HG03432 (cell line): Measurements from ENCODE around the gene SLC2A4RG.
"Not testable (repeated sequence)": the region's sequence is repeated elsewhere in the genome, so short reads cannot be mapped to it uniquely, and the experiment has no call there.

Experiments used
- ATAC-seq: cut with Tn5 transposase; IDR thresholded peaks from one replicate; pipeline ENCODE4 v1.9.1; 2021; ENCODE audit warnings: mild to moderate bottlenecking, moderate library complexity; ENCODE audit not compliant: unreplicated experiment

Gene SLC2A4RG

DNA sequence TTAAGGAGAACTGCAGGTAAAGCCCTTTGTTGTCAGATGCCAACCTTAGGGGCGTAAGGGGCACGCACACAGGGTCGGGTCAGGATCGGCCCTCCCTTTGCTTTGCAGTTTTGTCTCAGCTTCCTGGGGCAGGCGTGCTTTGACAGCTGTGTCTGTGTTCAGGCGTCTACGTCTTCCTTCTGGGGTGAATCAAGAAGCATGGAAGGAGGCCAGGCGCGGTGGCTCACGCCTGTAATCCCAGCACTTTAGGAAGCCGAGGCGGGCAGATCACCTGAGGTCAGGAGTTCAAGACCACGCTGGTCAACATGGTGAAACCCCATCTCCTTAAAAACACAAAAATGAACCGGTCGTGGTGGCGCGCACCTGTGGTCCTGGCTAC, 30.4 kb upstream of the SLC2A4RG start:
- no peak for ATAC-seq

DNA sequence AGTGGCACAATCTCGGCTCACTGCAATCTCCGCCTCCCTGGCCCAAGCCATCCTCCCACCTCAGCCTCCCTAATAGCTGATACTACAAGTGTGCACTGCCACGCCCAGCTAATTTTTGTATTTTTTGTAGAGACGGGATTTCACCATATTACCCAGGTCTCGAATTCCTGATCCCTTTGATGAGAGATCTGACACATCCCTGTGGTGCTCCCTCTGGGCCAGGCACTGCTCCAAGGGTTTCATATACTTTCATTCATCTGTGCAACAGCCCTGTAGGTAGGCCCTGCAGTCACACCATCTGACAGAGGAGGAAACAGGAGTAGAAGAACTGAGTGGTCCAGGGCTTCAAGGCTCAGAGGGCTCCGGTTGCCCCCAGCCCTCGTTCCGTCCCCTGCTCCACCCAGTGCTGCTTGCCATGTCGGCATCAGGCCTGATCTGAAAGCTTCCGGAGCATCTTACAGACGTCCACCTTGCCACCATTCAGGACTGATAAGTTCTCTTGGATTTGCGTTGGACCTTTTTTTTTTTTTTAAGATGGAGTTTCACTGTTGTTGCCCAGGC, 28.4 kb upstream of the SLC2A4RG start:
- no peak for ATAC-seq

GRCh38 chr20:63712191-63712590, 27.4 kb upstream of the SLC2A4RG start:
- no peak for ATAC-seq

DNA sequence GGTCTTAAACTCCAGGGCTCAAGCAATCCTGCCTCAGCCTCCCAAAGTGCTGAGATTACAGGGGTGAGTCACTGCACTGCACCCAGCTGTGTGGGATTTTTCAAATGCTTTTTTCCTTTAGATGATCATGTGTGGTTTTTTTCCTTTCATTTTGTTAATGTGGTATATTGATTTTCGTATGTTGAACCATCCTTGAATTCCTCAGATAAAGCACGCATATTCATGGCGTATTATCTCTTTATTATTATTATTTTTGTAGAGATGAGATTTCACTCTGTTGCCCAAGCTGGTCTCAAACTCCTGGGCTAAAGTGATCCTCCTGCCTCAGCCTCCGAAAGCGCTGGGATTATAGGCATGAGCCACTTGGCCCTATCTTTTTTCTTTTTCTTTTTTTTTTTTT, 24.7 kb upstream of the SLC2A4RG start:
- no peak for ATAC-seq

- ATAC-seq, result no peak
Measured at GRCh38 chr20:63718996-63719395, 20.6 kb upstream of the SLC2A4RG start.

DNA sequence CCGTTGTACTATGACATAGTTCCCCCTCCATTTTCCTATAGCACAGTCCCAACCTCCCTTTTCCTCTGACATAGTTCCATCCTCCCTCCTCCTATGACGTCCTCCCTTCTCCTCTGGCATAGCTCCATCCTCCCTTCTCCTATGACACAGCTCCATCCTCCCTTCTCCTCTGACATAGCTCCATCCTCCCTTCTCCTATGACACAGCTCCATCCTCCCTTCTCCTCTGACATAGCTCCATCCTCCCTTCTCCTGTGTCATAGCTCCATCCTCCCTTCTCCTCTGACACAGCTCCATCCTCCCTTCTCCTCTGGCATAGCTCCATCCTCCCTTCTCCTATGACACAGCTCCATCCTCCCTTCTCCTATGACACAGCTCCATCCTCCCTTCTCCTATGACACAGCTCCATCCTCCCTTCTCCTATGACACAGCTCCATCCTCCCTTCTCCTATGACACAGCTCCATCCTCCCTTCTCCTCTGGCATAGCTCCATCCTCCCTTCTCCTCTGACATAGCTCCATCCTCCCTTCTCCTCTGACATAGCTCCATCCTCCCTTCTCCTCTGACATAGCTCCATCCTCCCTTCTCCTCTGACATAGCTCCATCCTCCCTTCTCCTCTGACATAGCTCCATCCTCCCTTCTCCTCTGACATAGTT, 16.5 kb upstream of the SLC2A4RG start:
- not testable (repeated sequence) for ATAC-seq

GRCh38 chr20:63730189-63730733, 9.3 kb upstream of the SLC2A4RG start:
- ATAC-seq, result not testable (repeated sequence)

DNA sequence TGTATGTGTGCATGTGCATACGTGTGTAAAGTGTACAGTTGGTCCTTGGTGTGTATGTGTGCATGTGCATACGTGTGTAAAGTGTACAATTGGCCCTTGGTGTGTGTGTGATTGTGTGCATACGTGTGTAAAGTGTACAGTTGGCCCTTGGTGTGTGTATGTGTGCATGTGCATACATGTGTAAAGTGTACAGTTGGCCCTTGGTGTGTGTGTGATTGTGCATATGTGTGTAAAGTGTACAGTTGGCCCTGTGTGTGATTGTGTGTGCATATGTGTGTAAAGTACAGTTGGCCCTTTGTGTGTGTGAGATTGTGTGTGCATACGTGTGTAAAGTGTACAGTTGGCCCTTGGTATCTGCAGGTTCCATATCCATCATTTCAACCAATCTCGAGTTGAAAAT, 8.2 kb upstream of the SLC2A4RG start:
- no peak for ATAC-seq

- ATAC-seq, result no peak
Measured at GRCh38 chr20:63732118-63733095, 7.2 kb upstream of the SLC2A4RG start.

DNA sequence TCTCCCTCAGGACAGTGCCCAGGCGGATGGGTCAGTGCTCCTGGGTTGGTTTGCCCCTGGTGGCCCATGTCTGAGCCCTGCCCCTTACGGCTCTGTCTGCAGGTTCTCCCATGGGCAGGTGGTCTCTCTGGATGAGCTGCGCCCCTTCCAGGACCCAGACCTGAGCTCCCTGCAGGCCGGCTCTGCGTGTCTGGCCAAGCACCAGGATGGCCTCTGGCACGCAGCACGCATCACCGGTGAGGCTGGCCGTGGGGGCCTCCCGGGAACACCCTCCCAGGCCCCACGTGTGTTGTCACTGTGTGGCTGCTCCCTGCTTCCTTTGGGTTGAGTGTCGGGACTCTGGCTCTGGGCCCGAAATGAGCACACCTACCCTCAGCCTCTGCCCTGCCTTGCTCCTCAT, 6.5 kb upstream of the SLC2A4RG start:
- no peak for ATAC-seq

DNA sequence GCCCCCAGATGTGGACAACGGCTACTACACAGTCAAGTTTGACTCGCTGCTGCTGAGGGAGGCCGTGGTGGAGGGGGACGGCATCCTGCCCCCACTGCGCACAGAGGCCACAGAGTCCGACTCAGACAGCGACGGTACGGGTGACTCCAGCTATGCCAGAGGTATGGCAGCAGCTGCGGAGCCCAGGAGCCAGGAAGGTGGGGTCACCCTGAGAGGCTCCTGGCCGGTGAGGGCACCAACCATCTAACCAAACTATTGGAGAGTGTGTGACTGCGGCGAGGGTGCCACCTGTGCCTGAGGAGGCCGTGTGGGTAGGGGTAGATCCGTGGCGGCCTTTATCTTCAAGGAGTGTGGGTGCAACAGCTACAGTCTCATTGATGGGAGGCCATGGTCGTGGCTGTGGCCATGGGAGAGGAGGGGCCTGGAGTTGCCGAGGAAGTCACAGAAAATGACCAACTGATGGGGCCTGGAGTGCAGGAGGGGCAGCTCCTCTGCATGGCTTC, 5.9 kb upstream of the SLC2A4RG start:
- ATAC-seq, result no peak

GRCh38 chr20:63734111-63734945, 5.2 kb upstream of the SLC2A4RG start:
- no peak for ATAC-seq

DNA sequence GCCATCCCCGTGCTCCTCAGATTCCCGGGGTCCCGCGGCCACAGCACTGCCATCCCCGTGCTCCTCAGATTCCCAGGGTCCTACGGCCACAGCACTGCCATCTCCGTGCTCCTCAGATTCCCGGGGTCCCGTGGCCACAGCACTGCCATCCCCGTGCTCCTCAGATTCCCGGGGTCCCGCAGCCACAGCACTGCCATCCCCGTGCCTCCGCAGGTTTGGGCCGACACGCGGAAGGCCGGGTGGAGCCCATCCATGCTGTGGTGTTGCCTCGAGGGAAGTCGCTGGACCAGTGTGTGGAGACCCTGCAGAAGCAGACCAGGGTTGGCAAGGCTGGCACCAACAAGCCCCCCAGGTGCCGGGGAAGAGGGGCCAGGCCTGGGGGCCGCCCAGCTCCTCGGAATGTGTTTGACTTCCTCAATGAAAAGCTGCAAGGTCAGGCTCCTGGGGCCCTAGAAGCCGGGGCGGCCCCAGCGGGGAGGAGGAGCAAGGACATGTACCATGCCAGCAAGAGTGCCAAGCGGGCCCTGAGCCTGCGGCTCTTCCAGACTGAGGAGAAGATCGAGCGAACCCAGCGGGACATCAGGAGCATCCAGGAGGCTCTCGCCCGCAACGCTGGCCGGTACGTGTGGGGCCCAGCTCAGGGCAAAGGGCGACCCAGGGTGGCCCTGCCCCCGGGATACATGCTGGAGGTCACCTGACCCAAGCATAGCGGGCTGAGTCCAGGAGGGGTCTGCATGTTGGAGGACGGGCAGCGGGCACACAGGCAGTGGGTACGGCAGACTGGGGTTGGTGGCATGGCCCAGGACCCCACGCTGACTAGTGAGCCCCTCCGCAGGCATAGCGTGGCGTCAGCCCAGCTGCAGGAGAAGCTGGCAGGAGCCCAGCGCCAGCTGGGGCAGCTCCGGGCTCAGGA, 4.4 kb upstream of the SLC2A4RG start:
- no peak for ATAC-seq

- no peak for ATAC-seq
Measured at GRCh38 chr20:63735859-63736718, 3.5 kb upstream of the SLC2A4RG start, which contains the start of gene LIME1. Gene LIME1, plus strand, starts transcription at chr20:63736664. Its CDS starts 886 bp downstream, at chr20:63737550.

DNA sequence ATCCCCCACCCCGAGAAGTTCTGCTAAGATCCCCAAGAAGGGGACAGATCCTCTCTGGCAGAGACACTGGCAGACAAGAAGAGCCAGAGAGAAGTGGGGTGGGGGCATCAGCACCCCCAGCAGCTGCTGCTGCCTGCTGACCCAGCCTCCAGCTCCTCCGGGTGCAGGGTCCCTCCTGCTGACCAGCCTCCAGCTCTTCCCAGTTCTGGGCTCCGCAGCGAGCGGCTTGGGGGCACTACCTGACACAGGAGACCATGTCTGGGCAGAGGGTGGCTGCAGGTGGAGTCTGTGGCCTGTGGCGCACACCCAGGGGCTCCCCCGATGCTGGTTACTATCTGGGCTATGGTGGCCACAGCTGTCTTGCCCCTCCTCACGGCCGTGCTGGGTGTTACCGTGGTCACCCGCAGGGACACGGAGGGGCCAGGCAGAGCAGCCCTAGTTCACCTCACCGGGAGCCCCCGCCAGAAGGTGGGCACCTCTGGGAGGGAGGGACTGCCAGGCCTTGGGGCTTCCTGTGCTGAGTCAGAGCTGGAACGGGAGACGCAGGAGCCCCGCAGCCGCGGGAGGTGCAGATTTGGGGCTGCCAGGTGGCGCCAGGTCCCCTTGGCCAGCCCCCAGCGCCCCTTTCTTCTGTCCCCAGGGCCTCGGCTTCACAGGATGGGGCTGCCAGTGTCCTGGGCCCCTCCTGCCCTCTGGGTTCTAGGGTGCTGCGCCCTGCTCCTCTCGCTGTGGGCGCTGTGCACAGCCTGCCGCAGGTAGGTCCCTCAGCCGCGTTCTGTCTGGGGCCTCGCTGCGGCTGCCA, 2.5 kb upstream of the SLC2A4RG start:
- no peak for ATAC-seq

- ATAC-seq, result no peak
Measured at GRCh38 chr20:63737695-63737944, 2.0 kb upstream of the SLC2A4RG start.

- no peak for ATAC-seq
Measured at GRCh38 chr20:63737945-63738686, 1.5 kb upstream of the SLC2A4RG start.
